GM12865 (cell line): ENCODE results near the gene TLDC2.
A peak's percentile ranks its signal among the peaks of the same experiment; 100 is the strongest.

Source experiments
- DNase-seq: peaks from one replicate; pipeline ENCODE4 v3.0.0; 2010; ENCODE audit warnings: low read depth
- H3K4me3 ChIP-seq: 2 replicates; pipeline ENCODE4 v1.5.1; 2011; ENCODE audit warnings: mild to moderate bottlenecking, low read depth, low read length, control low read depth
- TF ChIP-seq, protein P1 (sequence below): IDR thresholded peaks from 2 replicates; pipeline ENCODE4 v1.5.1; 2011; ENCODE audit warnings: low read length, control low read depth, low read depth, inconsistent platforms; ENCODE audit not compliant: insufficient read depth; ENCODE audit errors: missing control alignments

TLDC2 gene

DNA sequence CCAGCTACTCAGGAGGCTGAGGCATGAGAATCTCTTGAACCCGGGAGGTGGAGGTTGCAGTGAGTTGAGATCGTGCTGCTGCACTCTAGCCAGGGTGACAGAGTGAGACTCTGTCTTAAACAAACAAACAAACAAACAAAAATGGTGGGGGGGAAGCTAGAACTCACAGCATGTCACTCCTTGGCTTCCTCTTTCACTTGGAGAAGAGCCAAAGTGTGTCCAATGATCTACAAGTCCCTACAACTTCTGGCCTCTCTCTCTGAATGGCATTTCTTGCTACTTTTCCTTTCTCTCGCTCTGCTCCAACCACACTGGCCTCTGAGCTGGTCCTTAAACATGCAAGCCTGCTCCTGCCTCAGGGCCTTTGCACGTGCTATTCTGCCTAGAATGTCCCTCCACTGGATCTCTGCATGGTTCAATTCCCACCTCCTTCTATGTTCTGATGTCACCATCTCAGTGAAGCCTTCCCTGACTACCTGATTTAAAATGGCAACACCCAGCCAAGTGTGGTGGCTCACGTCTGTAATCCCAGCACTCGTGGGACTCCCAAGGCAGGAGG lies 8.1 kb downstream of the TLDC2 start:
- DNase-seq, result no peak
- no peak overlapping the region for H3K4me3 ChIP-seq
- TF ChIP-seq, protein P1, sequence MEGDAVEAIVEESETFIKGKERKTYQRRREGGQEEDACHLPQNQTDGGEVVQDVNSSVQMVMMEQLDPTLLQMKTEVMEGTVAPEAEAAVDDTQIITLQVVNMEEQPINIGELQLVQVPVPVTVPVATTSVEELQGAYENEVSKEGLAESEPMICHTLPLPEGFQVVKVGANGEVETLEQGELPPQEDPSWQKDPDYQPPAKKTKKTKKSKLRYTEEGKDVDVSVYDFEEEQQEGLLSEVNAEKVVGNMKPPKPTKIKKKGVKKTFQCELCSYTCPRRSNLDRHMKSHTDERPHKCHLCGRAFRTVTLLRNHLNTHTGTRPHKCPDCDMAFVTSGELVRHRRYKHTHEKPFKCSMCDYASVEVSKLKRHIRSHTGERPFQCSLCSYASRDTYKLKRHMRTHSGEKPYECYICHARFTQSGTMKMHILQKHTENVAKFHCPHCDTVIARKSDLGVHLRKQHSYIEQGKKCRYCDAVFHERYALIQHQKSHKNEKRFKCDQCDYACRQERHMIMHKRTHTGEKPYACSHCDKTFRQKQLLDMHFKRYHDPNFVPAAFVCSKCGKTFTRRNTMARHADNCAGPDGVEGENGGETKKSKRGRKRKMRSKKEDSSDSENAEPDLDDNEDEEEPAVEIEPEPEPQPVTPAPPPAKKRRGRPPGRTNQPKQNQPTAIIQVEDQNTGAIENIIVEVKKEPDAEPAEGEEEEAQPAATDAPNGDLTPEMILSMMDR, result no peak

- TF ChIP-seq, protein P1, result no peak
- no peak for DNase-seq
- H3K4me3 ChIP-seq, result no peak overlapping the region
Measured at GRCh38 chr20:36885356-36885755, 9.4 kb downstream of the TLDC2 start.

- DNase-seq, result peak; percentile 86
- TF ChIP-seq, protein P1, result peak; percentile 98
- no peak overlapping the region for H3K4me3 ChIP-seq
Measured at GRCh38 chr20:36886859-36887751, 11.2 kb downstream of the TLDC2 start.

DNA sequence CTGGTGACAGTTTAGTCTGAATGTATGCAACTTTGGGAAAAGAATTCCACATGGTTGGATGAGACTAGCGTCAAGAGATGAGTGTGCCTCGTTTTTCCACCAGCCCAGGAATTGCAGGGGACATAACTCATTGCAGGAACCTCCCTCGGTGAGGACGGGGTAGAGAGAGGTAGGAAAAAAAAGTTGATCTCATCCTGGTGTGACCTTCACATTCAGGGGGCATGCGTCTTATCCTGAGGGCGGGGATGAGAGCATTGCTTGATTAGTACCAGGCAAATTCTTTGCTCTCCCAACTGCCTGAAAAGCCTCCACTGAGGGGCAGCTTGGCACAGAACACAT lies 11.8 kb downstream of the TLDC2 start:
- H3K4me3 ChIP-seq, result no peak overlapping the region
- DNase-seq, result no peak
- TF ChIP-seq, protein P1, result no peak

DNA sequence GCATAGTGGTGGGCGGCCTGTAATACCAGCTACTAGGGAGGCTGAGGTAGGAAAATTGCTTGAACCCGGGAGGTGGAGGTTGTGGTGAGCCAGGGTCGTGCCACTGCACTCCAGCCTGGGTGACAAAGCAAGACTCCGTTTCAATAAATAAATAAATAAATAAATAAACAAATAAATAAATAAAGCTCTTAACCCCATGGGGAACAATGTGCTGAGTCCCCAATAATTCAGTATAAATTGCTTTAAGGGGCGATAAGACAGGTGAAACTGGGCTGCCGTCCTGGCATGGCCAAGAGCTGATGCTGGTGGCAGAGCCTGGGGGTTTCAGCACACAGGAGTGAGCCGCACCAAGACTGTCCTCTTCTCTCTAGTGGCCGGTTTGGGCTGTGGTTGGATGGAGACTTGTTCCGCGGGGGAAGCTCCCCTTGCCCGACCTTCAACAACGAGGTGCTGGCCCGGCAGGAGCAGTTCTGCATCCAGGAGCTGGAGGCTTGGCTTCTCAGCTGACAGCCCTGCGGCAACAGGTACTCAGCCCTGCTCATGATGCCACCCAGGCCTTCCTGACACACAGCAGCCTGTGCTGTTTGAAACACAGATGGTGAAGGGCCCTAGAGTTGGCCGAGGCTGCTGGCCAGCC lies 13.1 kb downstream of the TLDC2 start:
- no peak for DNase-seq
- TF ChIP-seq, protein P1, result no peak
- H3K4me3 ChIP-seq, result no peak overlapping the region

- H3K4me3 ChIP-seq, result no peak overlapping the region
- TF ChIP-seq, protein P1, result no peak
- no peak for DNase-seq
Measured at GRCh38 chr20:36890586-36890985, 14.6 kb downstream of the TLDC2 start.

DNA sequence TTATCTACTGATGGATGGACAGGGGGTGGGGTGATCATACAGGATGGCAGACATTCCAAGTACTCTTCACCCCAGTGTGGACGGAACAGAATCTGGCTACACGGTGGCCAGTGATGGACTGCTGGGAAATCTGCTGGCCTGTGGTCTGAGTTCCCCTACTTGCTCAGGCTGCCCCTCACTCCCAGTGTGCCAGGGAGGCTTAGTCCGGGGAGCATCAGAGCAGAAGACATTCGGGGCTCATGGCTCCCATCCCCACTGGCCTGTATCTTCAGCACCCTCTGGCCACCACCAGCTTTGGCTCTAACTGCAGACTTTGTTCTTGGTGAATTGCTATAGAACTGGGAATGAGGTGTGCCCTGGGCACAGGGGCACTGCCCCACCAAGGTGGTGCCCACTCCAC lies 15.3 kb downstream of the TLDC2 start:
- H3K4me3 ChIP-seq, result no peak overlapping the region
- TF ChIP-seq, protein P1, result no peak
- no peak for DNase-seq
